Neuron (in vitro differentiated cells): Measurements from ENCODE around the gene CASP10.
"Not testable (repeated sequence)": the region's sequence is repeated elsewhere in the genome, so short reads cannot be mapped to it uniquely, and the experiment has no call there.

Source experiments
- H2AFZ ChIP-seq: one replicate; pipeline ENCODE4 v1.6.1; 2013; ENCODE audit warnings: low read depth, mild to moderate bottlenecking, inconsistent platforms, low read length, moderate library complexity
- H3K27me3 ChIP-seq: one replicate; pipeline ENCODE4 v1.6.1; 2013; ENCODE audit warnings: low read length; ENCODE audit not compliant: insufficient read depth
- H3K36me3 ChIP-seq: one replicate; pipeline ENCODE4 v1.6.1; 2013; ENCODE audit warnings: low read length; ENCODE audit not compliant: insufficient read depth
- H3K4me1 ChIP-seq: one replicate; pipeline ENCODE4 v1.6.1; 2013; ENCODE audit warnings: low read length; ENCODE audit not compliant: insufficient read depth
- H3K4me3 ChIP-seq: 2 replicates; pipeline ENCODE4 v1.5.1; 2013; ENCODE audit warnings: mild to moderate bottlenecking, low read length, moderate library complexity
- H3K9me3 ChIP-seq: one replicate; pipeline ENCODE4 v1.6.1; 2013; ENCODE audit warnings: low read length

The CASP10 gene, protein sequence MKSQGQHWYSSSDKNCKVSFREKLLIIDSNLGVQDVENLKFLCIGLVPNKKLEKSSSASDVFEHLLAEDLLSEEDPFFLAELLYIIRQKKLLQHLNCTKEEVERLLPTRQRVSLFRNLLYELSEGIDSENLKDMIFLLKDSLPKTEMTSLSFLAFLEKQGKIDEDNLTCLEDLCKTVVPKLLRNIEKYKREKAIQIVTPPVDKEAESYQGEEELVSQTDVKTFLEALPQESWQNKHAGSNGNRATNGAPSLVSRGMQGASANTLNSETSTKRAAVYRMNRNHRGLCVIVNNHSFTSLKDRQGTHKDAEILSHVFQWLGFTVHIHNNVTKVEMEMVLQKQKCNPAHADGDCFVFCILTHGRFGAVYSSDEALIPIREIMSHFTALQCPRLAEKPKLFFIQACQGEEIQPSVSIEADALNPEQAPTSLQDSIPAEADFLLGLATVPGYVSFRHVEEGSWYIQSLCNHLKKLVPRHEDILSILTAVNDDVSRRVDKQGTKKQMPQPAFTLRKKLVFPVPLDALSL

DNA sequence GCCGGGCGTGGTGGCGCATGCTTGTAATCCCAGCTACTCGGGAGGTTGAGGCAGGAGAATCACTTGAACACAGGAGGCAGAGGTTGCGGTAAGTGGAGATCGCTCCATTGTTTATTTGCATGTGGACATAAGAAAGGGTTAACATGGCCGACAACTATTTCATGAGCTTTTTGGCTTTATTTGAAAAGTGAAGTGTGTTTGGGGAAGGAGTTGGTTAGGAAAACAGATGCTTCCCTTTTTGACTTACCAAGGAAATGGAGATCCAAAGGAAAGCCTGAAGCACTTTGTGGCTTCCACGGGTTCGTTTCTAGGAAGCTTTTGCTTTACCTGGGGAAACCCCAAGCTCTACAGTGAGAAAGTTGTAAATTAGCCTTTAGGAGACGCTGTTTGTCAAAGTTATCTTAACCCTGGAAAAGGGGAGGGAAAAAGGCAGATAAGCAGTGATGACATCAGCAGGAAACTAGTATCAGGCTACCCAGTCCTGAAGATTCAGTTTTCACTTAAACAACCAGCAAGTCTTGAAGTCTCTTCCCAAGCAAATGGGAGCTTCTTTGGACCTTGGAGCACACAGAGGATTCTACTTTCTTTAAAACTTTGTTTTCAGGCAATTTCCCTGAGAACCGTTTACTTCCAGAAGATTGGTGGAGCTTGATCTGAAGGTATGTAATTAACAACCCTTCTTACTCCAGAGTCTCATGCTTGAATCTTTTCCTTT, at the start of gene CASP10:
CASP10 (plus strand) TSS at position 492 of the 715 bp plus-strand sequence. CDS start 2,637 bp downstream, outside the sequence.
- Histone ChIP-seq H3K9me3 (peaks cover 3% of the 10 kb centered on the region), H2AFZ (no peak within 1 kb of the TSS), H3K4me1 (no peaks in the 10 kb centered on the region), H3K36me3 (no peaks in the 10 kb centered on the region), H3K27me3 (peaks cover 3% of the 10 kb centered on the region), H3K4me3 (no peak within 1 kb of the TSS)

DNA sequence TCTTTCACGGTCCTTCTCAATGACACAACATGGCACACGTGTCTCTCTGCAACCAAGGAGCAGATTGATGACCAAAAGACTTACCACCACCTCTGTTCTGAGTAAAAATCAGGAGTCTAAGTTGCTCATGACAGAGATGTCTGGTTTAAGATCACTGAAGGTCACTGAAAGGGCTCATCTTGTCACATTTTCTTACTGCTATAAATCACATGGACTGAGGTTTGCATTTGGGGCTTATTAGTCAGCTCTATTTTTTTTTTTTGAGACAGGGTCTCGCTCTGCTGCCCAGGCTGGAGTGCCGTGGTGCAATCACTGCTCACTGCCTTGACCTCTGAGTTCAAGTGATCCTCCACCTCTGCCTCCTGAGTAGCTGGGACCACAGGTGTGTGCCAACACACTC, 47.6 kb upstream of the CASP10 start:
- H3K27me3 ChIP-seq: no peaks in the 10 kb centered on the region
- no peaks in the 10 kb centered on the region for H3K4me1 ChIP-seq
- no peak overlapping the region for H3K4me3 ChIP-seq
- no peaks in the 10 kb centered on the region for H3K36me3 ChIP-seq
- H3K9me3 ChIP-seq: peaks cover 3% of the 10 kb centered on the region
- no peak overlapping the region for H2AFZ ChIP-seq

DNA sequence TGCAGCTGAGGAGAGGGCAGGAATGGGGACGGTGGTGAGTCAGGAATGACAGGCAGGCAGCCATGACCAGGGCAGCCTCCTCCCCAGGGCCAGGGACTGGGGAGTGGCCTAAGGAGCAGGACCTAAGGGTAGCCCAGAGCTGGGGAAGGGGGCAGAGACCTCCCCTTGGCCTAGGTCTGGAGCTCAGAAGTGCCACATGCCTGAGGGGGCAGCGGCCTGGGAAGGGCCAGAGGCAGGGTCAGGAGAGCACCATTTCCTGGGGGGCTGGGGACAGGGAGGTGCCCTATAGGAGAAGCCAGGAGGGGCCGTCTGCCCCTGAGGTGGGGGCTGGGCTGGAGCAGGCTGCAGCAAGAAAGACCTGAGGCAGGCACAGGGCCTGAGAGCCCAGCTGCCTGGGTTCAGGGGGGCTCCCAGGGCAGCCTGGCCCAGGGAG, 46.0 kb upstream of the CASP10 start:
- Histone ChIP-seq H3K36me3 (no peaks in the 10 kb centered on the region), H2AFZ (no peak overlapping the region), H3K9me3 (peaks cover 3% of the 10 kb centered on the region), H3K4me3 (no peak overlapping the region), H3K27me3 (no peaks in the 10 kb centered on the region), H3K4me1 (no peaks in the 10 kb centered on the region)

DNA sequence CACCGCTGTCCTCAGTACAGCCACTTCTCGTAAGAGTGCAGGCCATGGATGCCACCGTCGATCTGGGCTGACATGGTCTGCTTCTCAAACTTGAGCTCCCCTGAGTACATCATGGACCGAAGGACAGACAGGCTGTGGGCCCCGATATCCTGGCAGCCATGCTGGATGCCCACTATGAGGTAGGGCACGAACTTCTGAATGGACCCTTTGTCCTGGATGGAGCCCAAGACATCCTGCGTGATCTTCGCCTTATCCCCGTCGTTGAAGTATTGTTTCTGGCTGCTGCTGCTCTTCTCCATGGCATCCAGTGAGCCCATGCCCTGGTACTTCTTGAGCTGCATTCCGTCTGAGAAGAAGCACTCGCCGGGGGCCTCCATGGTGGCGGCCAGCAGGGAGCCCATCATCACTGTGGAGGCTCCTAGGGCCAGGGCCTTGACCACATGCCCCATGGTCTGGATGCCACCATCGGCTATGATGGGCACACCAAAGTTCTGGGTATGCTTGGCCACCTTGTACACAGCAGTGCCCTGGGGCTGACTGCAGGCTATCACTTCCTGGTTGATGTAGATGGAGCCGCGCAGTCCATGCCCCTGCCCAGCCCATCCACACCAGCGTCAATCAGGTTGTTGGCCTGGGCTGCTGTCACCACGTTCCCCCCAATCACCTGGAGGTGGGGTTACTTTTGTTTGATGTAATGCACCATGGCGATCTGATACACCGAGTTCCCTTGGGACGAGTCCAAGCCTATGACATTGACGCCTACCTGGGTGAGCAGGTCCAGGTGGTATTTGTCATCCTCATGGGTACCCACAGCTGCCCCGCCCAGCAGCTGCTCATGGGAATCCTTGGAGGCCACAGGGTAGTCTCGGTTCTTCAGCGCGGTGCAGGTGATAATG, 45.2 kb upstream of the CASP10 start:
- peaks cover 3% of the 10 kb centered on the region for H3K9me3 ChIP-seq
- no peak overlapping the region for H2AFZ ChIP-seq
- no peaks in the 10 kb centered on the region for H3K4me1 ChIP-seq
- no peaks in the 10 kb centered on the region for H3K36me3 ChIP-seq
- no peak overlapping the region for H3K4me3 ChIP-seq
- no peaks in the 10 kb centered on the region for H3K27me3 ChIP-seq

DNA sequence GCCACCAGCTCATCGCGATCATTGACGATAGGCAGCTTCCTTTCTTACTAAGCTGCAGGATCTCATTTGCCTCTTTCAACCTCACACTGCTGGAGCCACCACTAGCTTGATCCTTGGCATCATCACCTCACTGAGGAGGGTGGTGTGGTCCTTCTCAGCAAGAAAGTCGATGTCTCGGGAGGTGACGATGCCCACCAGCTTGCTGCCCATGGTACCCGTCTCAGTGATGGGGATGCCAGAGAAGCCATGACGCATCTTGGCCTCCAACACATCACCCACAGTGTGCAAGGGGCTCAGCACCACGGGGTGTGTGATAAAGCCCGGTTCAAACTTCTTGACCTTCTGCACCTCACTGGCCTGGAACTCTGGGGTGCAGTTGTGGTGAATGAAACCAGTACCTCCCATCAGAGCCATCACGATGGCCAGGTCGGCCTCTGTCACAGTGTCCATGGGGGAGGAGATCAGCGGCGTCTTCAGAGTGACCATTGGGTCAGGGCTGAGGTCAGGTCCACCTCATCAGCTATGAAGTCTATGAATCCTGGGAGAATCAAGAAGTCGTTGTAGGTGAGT, 44.5 kb upstream of the CASP10 start:
- H2AFZ ChIP-seq: no peak overlapping the region
- no peaks in the 10 kb centered on the region for H3K27me3 ChIP-seq
- no peak overlapping the region for H3K4me3 ChIP-seq
- peaks cover 3% of the 10 kb centered on the region for H3K9me3 ChIP-seq
- H3K4me1 ChIP-seq: no peaks in the 10 kb centered on the region
- no peaks in the 10 kb centered on the region for H3K36me3 ChIP-seq

DNA sequence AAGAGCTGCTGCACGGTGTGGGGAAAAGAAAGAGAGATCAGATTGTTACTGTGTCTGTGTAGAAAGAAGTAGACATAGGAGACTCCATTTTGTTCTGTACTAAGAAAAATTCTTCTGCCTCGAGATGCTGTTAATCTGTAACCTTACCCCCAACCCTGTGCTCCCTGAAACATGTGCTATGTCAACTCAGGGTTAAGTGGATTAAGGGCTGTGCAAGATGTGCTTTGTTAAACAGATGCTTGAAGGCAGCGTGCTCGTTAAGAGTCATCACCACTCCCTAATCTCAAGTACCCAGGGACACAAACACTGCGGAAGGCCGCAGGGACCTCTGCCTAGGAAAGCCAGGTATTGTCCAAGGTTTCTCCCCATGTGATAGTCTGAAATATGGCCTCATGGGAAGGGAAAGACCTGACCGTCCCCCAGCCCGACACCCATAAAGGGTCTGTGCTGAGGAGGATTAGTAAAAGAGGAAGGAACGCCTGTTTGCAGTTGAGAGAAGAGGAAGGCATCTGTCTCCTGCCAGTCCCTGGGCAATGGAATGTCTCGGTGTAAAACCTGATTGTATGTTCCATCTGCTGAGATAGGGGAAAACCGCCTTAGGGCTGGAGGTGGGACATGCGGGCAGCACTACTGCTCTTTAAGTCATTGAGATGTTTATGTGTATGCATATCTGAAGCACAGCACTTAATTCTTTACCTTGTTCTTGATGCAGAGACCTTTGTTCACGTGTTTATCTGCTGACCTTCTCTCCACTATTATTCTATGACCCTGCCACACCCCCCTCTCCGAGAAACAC, 43.8 kb upstream of the CASP10 start:
- H3K27me3 ChIP-seq, H2AFZ ChIP-seq, H3K4me3 ChIP-seq, H3K36me3 ChIP-seq, H3K4me1 ChIP-seq, H3K9me3 ChIP-seq: not testable (repeated sequence)

DNA sequence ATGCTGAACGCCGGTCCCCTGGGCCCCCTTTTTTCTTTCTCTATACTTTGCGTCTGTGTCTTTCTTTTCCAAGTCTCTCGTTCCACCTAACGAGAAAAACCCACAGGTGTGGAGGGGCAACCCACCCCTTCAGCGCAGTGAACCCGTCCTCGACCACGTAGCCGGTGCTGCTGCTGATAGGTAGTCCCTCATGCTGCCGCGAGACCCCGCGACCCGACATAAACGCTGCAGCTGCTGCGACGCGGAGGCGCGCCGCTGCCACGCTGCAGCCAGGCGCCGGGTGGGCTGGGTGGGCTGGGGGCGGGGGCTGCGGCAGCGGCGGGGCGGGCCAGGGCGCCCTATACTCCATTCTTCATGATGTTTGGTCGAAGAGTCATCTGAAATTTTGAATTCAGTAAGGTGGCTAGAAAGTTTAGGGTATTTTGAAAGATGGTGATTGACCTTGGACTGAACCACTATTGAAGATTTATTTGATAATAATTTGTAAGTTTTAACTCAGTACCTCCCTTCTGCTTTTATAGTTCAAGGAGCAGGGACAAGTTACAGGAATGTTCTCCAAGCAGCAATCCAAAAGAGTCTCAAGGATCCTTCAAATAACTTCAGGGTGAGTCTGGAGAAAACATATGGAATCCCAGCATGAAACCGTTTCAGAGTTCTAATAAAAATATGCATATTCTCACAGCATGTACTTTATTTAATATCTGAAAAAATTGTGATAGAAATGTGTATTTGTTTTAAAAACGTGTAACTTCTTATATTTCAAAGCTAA, 42.9 kb upstream of the CASP10 start:
- Histone ChIP-seq H3K9me3 (peaks cover 3% of the 10 kb centered on the region), H3K4me3 (no peak overlapping the region), H3K27me3 (no peaks in the 10 kb centered on the region), H3K4me1 (no peaks in the 10 kb centered on the region), H3K36me3 (no peaks in the 10 kb centered on the region), H2AFZ (no peak overlapping the region)

DNA sequence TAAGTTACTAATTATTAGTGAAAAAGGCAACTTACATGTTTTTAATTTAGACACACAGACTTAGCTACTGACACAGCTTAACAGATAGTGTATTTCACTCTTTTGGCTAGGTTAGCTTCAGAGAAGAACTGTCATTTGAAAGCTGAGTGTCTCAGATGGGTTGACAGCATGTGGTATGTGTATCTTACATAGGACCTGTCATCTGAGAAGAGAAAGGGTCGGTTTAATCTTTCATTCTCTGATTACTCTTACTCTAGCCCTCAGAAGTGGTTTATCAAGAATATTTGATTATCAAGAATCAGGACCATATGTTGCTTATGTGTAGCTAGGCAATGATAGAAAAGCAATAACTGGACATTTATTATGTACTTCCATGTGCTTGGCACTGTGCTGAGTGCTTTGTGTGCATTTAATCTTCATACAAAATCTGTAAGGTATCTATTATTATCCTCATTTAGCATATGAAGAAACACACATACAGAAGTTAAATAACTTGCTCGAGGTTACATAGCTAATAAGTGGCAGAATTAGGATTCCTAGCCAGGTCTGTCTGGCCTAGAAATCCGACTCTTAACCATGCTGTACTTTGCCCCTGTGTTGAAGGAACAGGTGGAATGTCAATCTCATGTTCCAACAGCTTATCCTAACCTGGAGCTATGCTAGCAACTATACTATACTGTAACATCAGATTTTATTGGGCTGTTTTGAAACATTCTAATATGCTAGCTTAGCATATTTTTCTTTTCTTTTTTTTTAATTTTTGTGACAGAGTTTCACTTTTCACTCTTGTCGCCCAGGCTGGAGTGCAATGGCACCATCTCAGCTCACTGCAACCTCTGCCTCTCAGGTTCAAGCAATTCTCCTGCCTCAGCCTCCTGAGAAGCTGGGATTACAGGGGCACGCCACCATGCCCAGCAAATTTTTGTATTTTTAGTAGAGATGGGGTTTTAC, 38.6 kb upstream of the CASP10 start:
- no peaks in the 10 kb centered on the region for H3K27me3 ChIP-seq
- H3K4me1 ChIP-seq: peaks cover 13% of the 10 kb centered on the region
- no peak overlapping the region for H3K4me3 ChIP-seq
- H3K36me3 ChIP-seq: no peaks in the 10 kb centered on the region
- H2AFZ ChIP-seq: no peak overlapping the region
- no peaks in the 10 kb centered on the region for H3K9me3 ChIP-seq

DNA sequence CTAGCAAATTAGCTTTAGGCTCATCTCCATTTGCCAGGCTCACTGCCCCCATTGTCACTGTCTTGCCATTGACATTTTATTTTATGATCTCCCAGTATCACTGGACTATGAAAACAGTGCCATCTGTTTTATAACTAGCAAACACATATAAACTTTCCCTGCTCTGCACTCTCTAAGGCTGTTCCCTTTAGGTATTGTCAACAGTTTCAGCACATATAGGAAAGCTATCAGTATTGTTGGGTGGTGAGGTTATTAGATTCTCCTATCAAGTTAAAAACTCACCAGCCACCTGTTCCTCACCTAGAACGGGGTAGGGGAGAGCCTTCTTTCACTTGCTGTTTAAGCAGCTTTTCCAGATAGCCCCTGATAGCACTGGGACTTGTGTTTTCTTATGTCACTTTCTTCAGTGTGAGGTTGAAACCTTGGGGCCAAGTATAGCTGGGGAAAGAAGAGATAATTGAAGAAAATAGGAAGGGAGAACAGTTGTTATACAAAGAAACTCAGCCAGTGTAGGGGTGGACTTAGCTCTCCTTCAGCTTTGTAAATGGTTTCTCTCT, 34.4 kb upstream of the CASP10 start:
- no peaks in the 10 kb centered on the region for H3K9me3 ChIP-seq
- peaks cover 30% of the 10 kb centered on the region for H3K4me1 ChIP-seq
- no peaks in the 10 kb centered on the region for H3K36me3 ChIP-seq
- no peaks in the 10 kb centered on the region for H3K27me3 ChIP-seq
- H3K4me3 ChIP-seq: no peak overlapping the region
- no peak overlapping the region for H2AFZ ChIP-seq

DNA sequence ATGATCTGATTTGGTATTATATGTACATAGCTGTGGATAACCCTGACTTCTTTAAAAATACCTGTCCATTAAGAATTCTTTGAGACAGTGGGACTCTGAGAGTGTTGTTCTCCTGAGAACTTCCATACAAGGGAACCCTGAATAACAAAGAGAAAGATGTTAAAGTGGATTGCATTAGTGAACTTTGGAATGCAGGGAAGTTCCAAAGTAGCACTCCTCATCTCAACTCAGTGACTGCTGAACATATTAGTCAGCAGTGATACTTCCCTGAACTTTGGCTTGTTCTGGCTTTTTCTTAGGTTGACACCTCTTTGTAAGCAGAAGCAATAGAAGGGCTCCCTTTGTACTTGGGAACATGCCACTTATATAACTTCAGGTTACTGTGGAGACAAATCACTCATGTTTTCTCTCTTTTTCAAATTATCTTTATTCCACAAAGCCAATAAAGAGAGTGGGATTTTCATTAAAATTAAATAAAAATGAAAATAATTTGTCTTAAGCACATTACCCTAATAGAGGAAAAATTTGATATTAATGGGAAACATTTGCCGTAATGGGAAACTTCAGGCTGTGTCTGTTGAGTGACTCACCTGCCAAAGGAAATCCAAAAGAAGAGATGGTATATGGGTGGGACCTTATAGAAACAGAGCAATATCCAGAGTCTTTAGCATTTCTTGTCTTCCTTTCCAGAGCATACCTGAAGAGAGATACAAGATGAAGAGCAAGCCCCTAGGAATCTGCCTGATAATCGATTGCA, 33.7 kb upstream of the CASP10 start:
- no peaks in the 10 kb centered on the region for H3K36me3 ChIP-seq
- no peaks in the 10 kb centered on the region for H3K27me3 ChIP-seq
- no peak overlapping the region for H3K4me3 ChIP-seq
- no peaks in the 10 kb centered on the region for H3K9me3 ChIP-seq
- peaks cover 30% of the 10 kb centered on the region for H3K4me1 ChIP-seq
- no peak overlapping the region for H2AFZ ChIP-seq
